ENCODE measurements around the gene COL23A1. TPM values are rescaled to one million over a fixed set of nuclear protein-coding genes. Genes with fewer than 3 reads are reported as not detected.
"Not testable (repeated sequence)": the region's sequence is repeated elsewhere in the genome, so short reads cannot be mapped to it uniquely, and the experiment has no call there.

COL23A1 gene
- polyA plus RNA-seq, 2 of the 4 experiments (the other 2 are of a cell fraction) = not detected

DNA sequence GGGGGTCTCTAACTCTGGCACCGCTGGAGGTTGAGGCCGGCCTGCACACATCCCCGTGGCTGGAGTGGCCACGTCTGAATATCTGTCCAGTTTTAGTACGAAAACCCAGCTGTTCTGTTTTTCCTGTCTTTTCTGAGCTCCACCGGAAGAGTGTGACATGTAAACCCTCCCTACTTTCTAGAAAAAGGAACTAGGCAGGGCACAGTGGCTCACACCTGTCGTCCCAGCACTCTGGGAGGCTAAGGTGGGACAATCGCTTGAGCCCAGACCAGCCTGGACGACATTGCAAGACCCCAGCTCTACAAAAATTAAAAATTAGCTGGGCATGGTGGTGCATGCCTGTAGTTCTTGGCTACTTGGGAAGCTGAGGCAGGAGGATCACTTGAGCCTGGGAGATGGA lies 349.4 kb downstream of the COL23A1 start (continued):
- TF ChIP-seq, protein P1, sequence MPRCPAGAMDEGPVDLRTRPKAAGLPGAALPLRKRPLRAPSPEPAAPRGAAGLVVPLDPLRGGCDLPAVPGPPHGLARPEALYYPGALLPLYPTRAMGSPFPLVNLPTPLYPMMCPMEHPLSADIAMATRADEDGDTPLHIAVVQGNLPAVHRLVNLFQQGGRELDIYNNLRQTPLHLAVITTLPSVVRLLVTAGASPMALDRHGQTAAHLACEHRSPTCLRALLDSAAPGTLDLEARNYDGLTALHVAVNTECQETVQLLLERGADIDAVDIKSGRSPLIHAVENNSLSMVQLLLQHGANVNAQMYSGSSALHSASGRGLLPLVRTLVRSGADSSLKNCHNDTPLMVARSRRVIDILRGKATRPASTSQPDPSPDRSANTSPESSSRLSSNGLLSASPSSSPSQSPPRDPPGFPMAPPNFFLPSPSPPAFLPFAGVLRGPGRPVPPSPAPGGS (IDR thresholded peaks at IDR 0.05) = no peak
- TF ChIP-seq, protein P2, sequence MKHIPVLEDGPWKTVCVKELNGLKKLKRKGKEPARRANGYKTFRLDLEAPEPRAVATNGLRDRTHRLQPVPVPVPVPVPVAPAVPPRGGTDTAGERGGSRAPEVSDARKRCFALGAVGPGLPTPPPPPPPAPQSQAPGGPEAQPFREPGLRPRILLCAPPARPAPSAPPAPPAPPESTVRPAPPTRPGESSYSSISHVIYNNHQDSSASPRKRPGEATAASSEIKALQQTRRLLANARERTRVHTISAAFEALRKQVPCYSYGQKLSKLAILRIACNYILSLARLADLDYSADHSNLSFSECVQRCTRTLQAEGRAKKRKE (CRISPR knock-in tag; IDR thresholded peaks at IDR 0.05; ENCODE audit: low read depth) = no peak
- TF ChIP-seq EHF (CRISPR knock-in tag; IDR thresholded peaks at IDR 0.05) (no peak), TFCP2L1 (CRISPR knock-in tag; IDR thresholded peaks at IDR 0.05) (no peak), HOXA7 (CRISPR knock-in tag; IDR thresholded peaks at IDR 0.05) (no peak)

DNA sequence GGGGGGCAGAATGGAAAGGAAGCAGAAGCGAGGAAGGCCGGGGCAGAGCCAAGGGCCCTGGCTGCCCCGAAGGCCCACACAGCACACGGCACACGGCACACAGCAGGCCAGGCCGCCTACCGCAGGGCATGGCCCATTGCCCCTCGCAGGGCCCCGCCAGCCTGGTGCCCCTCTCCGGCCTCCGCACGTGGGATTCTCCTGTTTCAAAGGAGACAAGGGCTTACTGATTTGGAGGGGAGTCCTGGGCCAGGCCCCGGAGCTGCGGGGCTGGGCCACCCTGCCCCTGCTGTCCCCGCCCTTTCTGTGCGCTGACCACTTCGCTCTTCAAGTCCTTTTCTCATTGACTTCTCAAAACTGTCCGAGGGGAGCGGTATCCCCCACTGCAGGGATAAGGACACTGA lies 349.9 kb downstream of the COL23A1 start:
- Histone ChIP-seq H3K4me1 (no peaks in the 10 kb centered on the region), H3K4me3 (no peak overlapping the region), H3K9me3 (no peaks in the 10 kb centered on the region), H3K4me2 (no peak overlapping the region), H3K27ac (no peak overlapping the region)
- 88% methylated on average over 14 of the region's 19 CpGs for WGBS (ENCODE audit: missing lambda C conversion rate)
- DNase-seq (ENCODE audit: low read depth in 1 of 2, low spot score in 1 of 2) = no peak
- FAIRE-seq = no peak
- ChIA-PET CTCF (interaction anchor here (1.2 kb wide), 1 partner anchor 9 kb away, joined by 3 read pairs; no protein-coding TSS in a partner anchor), POLR2A (no interaction called here)
- no peak for ATAC-seq
- TF ChIP-seq, protein P3, sequence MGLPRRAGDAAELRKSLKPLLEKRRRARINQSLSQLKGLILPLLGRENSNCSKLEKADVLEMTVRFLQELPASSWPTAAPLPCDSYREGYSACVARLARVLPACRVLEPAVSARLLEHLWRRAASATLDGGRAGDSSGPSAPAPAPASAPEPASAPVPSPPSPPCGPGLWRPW (IDR thresholded peaks at IDR 0.05) = no peak
- TF ChIP-seq GATA3 (IDR thresholded peaks at IDR 0.05; ENCODE audit: borderline replicate concordance) = no peak
- no peak for TF ChIP-seq HOXA7 (CRISPR knock-in tag; IDR thresholded peaks at IDR 0.05)
- TF ChIP-seq, protein P4, sequence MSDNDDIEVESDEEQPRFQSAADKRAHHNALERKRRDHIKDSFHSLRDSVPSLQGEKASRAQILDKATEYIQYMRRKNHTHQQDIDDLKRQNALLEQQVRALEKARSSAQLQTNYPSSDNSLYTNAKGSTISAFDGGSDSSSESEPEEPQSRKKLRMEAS (IDR thresholded peaks at IDR 0.05) = no peak
- no peak for TF ChIP-seq POLR2A (IDR thresholded peaks at IDR 0.05; ENCODE audit: low read length)
- no peak for TF ChIP-seq CBX8 (IDR thresholded peaks at IDR 0.05)
- TF ChIP-seq SREBF2 (IDR thresholded peaks at IDR 0.05) = no peak
- TF ChIP-seq, protein P5, sequence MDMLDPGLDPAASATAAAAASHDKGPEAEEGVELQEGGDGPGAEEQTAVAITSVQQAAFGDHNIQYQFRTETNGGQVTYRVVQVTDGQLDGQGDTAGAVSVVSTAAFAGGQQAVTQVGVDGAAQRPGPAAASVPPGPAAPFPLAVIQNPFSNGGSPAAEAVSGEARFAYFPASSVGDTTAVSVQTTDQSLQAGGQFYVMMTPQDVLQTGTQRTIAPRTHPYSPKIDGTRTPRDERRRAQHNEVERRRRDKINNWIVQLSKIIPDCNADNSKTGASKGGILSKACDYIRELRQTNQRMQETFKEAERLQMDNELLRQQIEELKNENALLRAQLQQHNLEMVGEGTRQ (IDR thresholded peaks at IDR 0.05) = no peak
- TF ChIP-seq MAFK (IDR thresholded peaks at IDR 0.05; ENCODE audit: partially characterized antibody) = no peak
- TF ChIP-seq HOXB13 (CRISPR knock-in tag; IDR thresholded peaks at IDR 0.05; ENCODE audit: low read depth) = no peak
- no peak for TF ChIP-seq MYC (IDR thresholded peaks at IDR 0.05; ENCODE audit: borderline replicate concordance, low read length)
- no peak for TF ChIP-seq MAZ (IDR thresholded peaks at IDR 0.05; ENCODE audit: borderline replicate concordance, low read depth, low read length)
- no peak for TF ChIP-seq CEBPB (IDR thresholded peaks at IDR 0.05)
- TF ChIP-seq ZFP36 (IDR thresholded peaks at IDR 0.05; ENCODE audit: borderline replicate concordance, partially characterized antibody) = no peak
- no peak for TF ChIP-seq HOXB5 (CRISPR knock-in tag; IDR thresholded peaks at IDR 0.05)
- no peak for TF ChIP-seq JUNB (IDR thresholded peaks at IDR 0.05)
- TF ChIP-seq, protein P6, sequence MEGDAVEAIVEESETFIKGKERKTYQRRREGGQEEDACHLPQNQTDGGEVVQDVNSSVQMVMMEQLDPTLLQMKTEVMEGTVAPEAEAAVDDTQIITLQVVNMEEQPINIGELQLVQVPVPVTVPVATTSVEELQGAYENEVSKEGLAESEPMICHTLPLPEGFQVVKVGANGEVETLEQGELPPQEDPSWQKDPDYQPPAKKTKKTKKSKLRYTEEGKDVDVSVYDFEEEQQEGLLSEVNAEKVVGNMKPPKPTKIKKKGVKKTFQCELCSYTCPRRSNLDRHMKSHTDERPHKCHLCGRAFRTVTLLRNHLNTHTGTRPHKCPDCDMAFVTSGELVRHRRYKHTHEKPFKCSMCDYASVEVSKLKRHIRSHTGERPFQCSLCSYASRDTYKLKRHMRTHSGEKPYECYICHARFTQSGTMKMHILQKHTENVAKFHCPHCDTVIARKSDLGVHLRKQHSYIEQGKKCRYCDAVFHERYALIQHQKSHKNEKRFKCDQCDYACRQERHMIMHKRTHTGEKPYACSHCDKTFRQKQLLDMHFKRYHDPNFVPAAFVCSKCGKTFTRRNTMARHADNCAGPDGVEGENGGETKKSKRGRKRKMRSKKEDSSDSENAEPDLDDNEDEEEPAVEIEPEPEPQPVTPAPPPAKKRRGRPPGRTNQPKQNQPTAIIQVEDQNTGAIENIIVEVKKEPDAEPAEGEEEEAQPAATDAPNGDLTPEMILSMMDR (IDR thresholded peaks at IDR 0.05) = no peak
- no peak for TF ChIP-seq EHMT2 (IDR thresholded peaks at IDR 0.05; ENCODE audit: low read depth)
- TF ChIP-seq BHLHE40 (IDR thresholded peaks at IDR 0.05; ENCODE audit: low read depth, low read length) = no peak
- no peak for TF ChIP-seq PHF8 (IDR thresholded peaks at IDR 0.05; ENCODE audit: borderline replicate concordance, low read depth)

DNA sequence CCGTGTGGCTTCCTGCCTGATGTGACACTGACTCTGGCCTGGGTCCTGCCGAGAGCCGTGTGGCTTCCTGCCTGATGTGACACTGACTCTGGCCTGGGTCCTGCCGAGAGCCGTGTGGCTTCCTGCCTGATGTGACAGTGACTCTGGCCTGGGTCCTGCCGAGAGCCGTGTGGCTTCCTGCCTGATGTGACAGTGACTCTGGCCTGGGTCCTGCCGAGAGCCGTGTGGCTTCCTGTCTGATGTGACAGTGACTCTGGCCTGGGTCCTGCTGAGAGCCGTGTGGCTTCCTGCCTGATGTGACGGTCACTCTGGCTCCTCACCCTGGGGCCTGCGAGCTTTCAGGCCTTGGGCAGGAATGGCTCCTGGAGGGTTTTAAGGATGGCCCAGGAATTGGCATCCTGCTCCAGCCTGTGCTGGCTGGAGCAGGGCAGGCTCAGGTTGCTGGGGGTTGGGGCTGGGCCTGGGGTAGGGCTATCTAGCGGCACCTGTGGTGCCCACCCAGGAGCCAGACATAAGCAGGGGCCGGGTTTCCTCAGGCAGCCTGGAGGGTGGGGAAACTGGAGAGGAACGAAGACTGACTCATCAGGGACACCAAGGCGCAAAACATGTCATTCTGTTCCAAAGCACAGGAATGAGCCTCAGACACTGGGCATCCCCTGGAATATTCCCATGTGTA lies 350.4 kb downstream of the COL23A1 start:
- H3K4me2 ChIP-seq; DNase-seq (ENCODE audit: low read depth in 1 of 2, low spot score in 1 of 2); CTCF ChIA-PET; H3K4me3 ChIP-seq; H3K9me3 ChIP-seq; ATAC-seq; POLR2A ChIA-PET; H3K27ac ChIP-seq; FAIRE-seq; H3K4me1 ChIP-seq: not testable (repeated sequence)
- 78% methylated on average over 6 of the region's 16 CpGs for WGBS (ENCODE audit: missing lambda C conversion rate)

Data from A549 (cell line).